Mucosa of rectum (tissue), 2 donors: Measurements from ENCODE around the gene POMGNT1.
"Not testable (repeated sequence)": the region's sequence is repeated elsewhere in the genome, so short reads cannot be mapped to it uniquely, and the experiment has no call there.

Experiments
- H3K27ac ChIP-seq, 2 donors: one replicate each; pipeline ENCODE4 v1.7.0; 2013; ENCODE audit warnings: inconsistent platforms in 2 of 2, low read depth in 2 of 2, low read length in 2 of 2
- H3K27me3 ChIP-seq, 2 donors: one replicate each; pipeline ENCODE4 v1.7.0; 2013; ENCODE audit warnings: low read length in 2 of 2; ENCODE audit not compliant: control insufficient read depth in 2 of 2, insufficient read depth in 2 of 2
- H3K36me3 ChIP-seq, 2 donors: one replicate each; pipeline ENCODE4 v1.7.0; 2013; ENCODE audit warnings: low read length in 2 of 2; ENCODE audit not compliant: control insufficient read depth in 2 of 2, insufficient read depth in 2 of 2
- H3K4me1 ChIP-seq, 2 donors: one replicate each; pipeline ENCODE4 v1.7.0; 2013; ENCODE audit warnings: low read length in 2 of 2, mild to moderate bottlenecking in 1 of 2; ENCODE audit not compliant: control insufficient read depth in 2 of 2, insufficient read depth in 2 of 2
- H3K4me3 ChIP-seq, 2 donors: one replicate each; pipeline ENCODE4 v1.7.0; 2013; ENCODE audit warnings: low read length in 2 of 2
- H3K9ac ChIP-seq, 2 donors: one replicate each; pipeline ENCODE4 v1.7.0; 2013; ENCODE audit warnings: low read length in 2 of 2, low read depth in 1 of 2, mild to moderate bottlenecking in 1 of 2
- H3K9me3 ChIP-seq, 2 donors: one replicate each; pipeline ENCODE4 v1.7.0; 2013; ENCODE audit warnings: low read length in 2 of 2; ENCODE audit not compliant: control insufficient read depth in 2 of 2
- donor health status: healthy.
- donor health status: Normal muscosa, but diverticular disease.

Gene POMGNT1

GRCh38 chr1:46236882-46237281 is 38.6 kb upstream of the POMGNT1 start:
- Histone ChIP-seq H3K27me3 (no peaks in the 10 kb centered on the region), H3K36me3 (no peaks in the 10 kb centered on the region), H3K4me3 (no peak overlapping the region), H3K9ac (no peak overlapping the region), H3K4me1 (no peaks in the 10 kb centered on the region), H3K27ac (no peak overlapping the region), H3K9me3 (no peaks in the 10 kb centered on the region)

- H3K27me3 ChIP-seq, H3K9ac ChIP-seq, H3K9me3 ChIP-seq, H3K36me3 ChIP-seq, H3K4me3 ChIP-seq, H3K4me1 ChIP-seq, H3K27ac ChIP-seq: not testable (repeated sequence)
Measured at GRCh38 chr1:46231231-46231630, 33.0 kb upstream of the POMGNT1 start.

GRCh38 chr1:46224966-46225365 is 26.7 kb upstream of the POMGNT1 start:
- Histone ChIP-seq H3K4me1 (no peaks in the 10 kb centered on the region), H3K27me3 (no peaks in the 10 kb centered on the region), H3K36me3 (no peaks in the 10 kb centered on the region), H3K9ac (no peak overlapping the region), H3K27ac (no peak overlapping the region), H3K4me3 (no peak overlapping the region), H3K9me3 (no peaks in the 10 kb centered on the region)

GRCh38 chr1:46223472-46223943 is 25.3 kb upstream of the POMGNT1 start:
- Histone ChIP-seq H3K36me3 (no peaks in the 10 kb centered on the region), H3K9ac (no peak overlapping the region), H3K4me3 (no peak overlapping the region), H3K27ac (no peak overlapping the region), H3K4me1 (no peaks in the 10 kb centered on the region), H3K27me3 (no peaks in the 10 kb centered on the region), H3K9me3 (no peaks in the 10 kb centered on the region)

- not testable (repeated sequence) for H3K4me3 ChIP-seq, H3K9me3 ChIP-seq, H3K36me3 ChIP-seq, H3K9ac ChIP-seq, H3K4me1 ChIP-seq, H3K27ac ChIP-seq, H3K27me3 ChIP-seq
Measured at GRCh38 chr1:46223055-46223454, 24.8 kb upstream of the POMGNT1 start.

GRCh38 chr1:46221749-46222148 is 23.5 kb upstream of the POMGNT1 start:
- H3K9me3 ChIP-seq, result no peaks in the 10 kb centered on the region
- no peak overlapping the region for H3K4me3 ChIP-seq
- H3K27me3 ChIP-seq, result no peaks in the 10 kb centered on the region
- H3K27ac ChIP-seq, result no peak overlapping the region
- H3K4me1 ChIP-seq, result no peaks in the 10 kb centered on the region
- no peaks in the 10 kb centered on the region for H3K36me3 ChIP-seq
- no peak overlapping the region for H3K9ac ChIP-seq

GRCh38 chr1:46220808-46221207 is 22.6 kb upstream of the POMGNT1 start:
- Histone ChIP-seq H3K27ac (no peak overlapping the region), H3K4me1 (no peaks in the 10 kb centered on the region), H3K4me3 (no peak overlapping the region), H3K9me3 (no peaks in the 10 kb centered on the region), H3K36me3 (no peaks in the 10 kb centered on the region), H3K27me3 (no peaks in the 10 kb centered on the region), H3K9ac (no peak overlapping the region)

- no peak overlapping the region for H3K27ac ChIP-seq
- no peak overlapping the region for H3K9ac ChIP-seq
- H3K9me3 ChIP-seq, result no peaks in the 10 kb centered on the region
- H3K27me3 ChIP-seq, result no peaks in the 10 kb centered on the region
- no peaks in the 10 kb centered on the region for H3K36me3 ChIP-seq
- no peaks in the 10 kb centered on the region for H3K4me1 ChIP-seq
- H3K4me3 ChIP-seq, result no peak overlapping the region
Measured at GRCh38 chr1:46219551-46220520, 21.6 kb upstream of the POMGNT1 start.

GRCh38 chr1:46218443-46218842 is 20.2 kb upstream of the POMGNT1 start:
- H3K9ac ChIP-seq, result no peak overlapping the region
- H3K27ac ChIP-seq, result no peak overlapping the region
- H3K27me3 ChIP-seq, result no peaks in the 10 kb centered on the region

GRCh38 chr1:46215504-46215903 is 17.3 kb upstream of the POMGNT1 start:
- H3K9me3 ChIP-seq, result no peaks in the 10 kb centered on the region
- no peak overlapping the region for H3K4me3 ChIP-seq
- no peak overlapping the region for H3K9ac ChIP-seq

More at GRCh38 chr1:46218443-46218842, 20.2 kb upstream of the POMGNT1 start:
- Histone ChIP-seq H3K9me3 (no peaks in the 10 kb centered on the region), H3K4me1 (no peaks in the 10 kb centered on the region), H3K4me3 (no peak overlapping the region), H3K36me3 (no peaks in the 10 kb centered on the region)

More at GRCh38 chr1:46215504-46215903, 17.3 kb upstream of the POMGNT1 start:
- no peak overlapping the region for H3K27ac ChIP-seq
- no peaks in the 10 kb centered on the region for H3K36me3 ChIP-seq
- no peaks in the 10 kb centered on the region for H3K27me3 ChIP-seq
- no peaks in the 10 kb centered on the region for H3K4me1 ChIP-seq
